Measurements from ENCODE around the gene CLSTN2. TPM values are rescaled to one million over a fixed set of nuclear protein-coding genes. Genes with fewer than 3 reads are reported as not detected.

CLSTN2 gene
- total and polyA plus RNA-seq, 2 of the 13 experiments (the other 11 are each of a cell fraction or from before 2014, with no cell fraction given): not detected

DNA sequence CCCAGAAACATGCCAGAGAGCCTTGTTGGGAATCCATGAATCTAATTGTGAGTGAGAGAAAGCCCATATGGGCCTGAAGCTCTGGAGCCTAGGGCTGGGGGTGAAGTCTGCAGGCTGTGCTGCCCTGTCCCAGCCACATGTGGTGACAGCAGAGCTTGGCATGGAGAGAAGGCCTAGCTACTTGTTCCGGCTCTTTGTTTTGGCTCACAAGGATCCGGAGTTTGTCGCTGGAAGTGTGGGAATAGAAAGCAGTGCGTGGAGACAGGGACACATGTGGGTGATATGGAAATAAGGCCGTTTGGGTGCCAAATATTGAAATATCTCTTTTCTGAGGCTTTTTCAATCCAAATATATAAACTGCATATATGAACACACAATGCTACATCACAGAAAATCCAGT is 78.2 kb downstream of the CLSTN2 start:
- Histone ChIP-seq H3K79me2 (ENCODE audit: insufficient read depth, low read length) (no peaks in the 10 kb centered on the region), H3K9me3 (ENCODE audit: low read length) (no peaks in the 10 kb centered on the region), H3K27me3 (ENCODE audit: control insufficient read depth in 1 of 2, insufficient read depth in 2 of 2, low read length in 2 of 2) (no peaks in the 10 kb centered on the region; a peak in 1 of 5 replicates), H3K4me3 (replicated peaks in 1 of 3; ENCODE audit: insufficient read depth in 1 of 3, low read depth in 2 of 3, low read length in 3 of 3) (no peak overlapping the region), H3K27ac (ENCODE audit: extremely low read length, insufficient read depth, low read length) (no peak overlapping the region), H3K9ac (ENCODE audit: insufficient read depth, low read depth, low read length) (no peak overlapping the region), H2AFZ (ENCODE audit: low read length) (no peak overlapping the region), H3K4me2 (ENCODE audit: low read depth, low read length) (no peak overlapping the region), H3K36me3 (replicated peaks in 1 of 2; ENCODE audit: control insufficient read depth in 1 of 2, insufficient read depth in 2 of 2, low read length in 2 of 2) (no peaks in the 10 kb centered on the region), H3K4me1 (ENCODE audit: insufficient read depth, low read length) (no peaks in the 10 kb centered on the region), H4K20me1 (ENCODE audit: insufficient read depth, low read length) (no peaks in the 10 kb centered on the region)
- FAIRE-seq (no peak), DNase-seq (ENCODE audit: low spot score) (no peak), ATAC-seq (no peak)
- in situ Hi-C loops (cut with HindIII; ENCODE audit: extremely low pct_ligation_motif_present, low pct_unique_long_range_greater_than_20kb): no loop called here
- ChIA-PET POLR2A (no interaction called here), CTCF (ENCODE audit: low intra/inter-chr PET ratio, low total read pairs) (no interaction called here)
- intact Hi-C loops (cut with micrococcal nuclease; ENCODE audit: unreplicated experiment): no loop called here
- WGBS (ENCODE audit: low lambda C conversion rate): 36% methylated on average over 5 of the region's 5 CpGs
- no TSS peak for BruUV-seq (replicated peaks)
- TF ChIP-seq SRSF9 (IDR thresholded peaks at IDR 0.05; ENCODE audit: borderline replicate concordance, insufficient read depth, low read depth, low read length, poor library complexity, severe bottlenecking) (no peak), THYN1 (CRISPR knock-in tag; IDR thresholded peaks at IDR 0.05; ENCODE audit: borderline replicate concordance, low read depth) (no peak), NFAT5 (CRISPR knock-in tag; IDR thresholded peaks at IDR 0.05) (no peak), ZNF616 (CRISPR knock-in tag; IDR thresholded peaks at IDR 0.05; ENCODE audit: low read depth) (no peak), NFATC3 (CRISPR knock-in tag; IDR thresholded peaks at IDR 0.05) (no peak), RFXANK (CRISPR knock-in tag; IDR thresholded peaks at IDR 0.05) (no peak), NR3C1 (CRISPR knock-in tag; IDR thresholded peaks at IDR 0.05) (no peak), TFE3 (CRISPR knock-in tag; IDR thresholded peaks at IDR 0.05) (no peak), ZFP91 (CRISPR knock-in tag; IDR thresholded peaks at IDR 0.05; ENCODE audit: borderline replicate concordance) (no peak), CC2D1A (CRISPR knock-in tag; IDR thresholded peaks at IDR 0.05) (no peak), MIER2 (CRISPR knock-in tag; IDR thresholded peaks at IDR 0.05) (no peak)
- TF ChIP-seq, protein P1, sequence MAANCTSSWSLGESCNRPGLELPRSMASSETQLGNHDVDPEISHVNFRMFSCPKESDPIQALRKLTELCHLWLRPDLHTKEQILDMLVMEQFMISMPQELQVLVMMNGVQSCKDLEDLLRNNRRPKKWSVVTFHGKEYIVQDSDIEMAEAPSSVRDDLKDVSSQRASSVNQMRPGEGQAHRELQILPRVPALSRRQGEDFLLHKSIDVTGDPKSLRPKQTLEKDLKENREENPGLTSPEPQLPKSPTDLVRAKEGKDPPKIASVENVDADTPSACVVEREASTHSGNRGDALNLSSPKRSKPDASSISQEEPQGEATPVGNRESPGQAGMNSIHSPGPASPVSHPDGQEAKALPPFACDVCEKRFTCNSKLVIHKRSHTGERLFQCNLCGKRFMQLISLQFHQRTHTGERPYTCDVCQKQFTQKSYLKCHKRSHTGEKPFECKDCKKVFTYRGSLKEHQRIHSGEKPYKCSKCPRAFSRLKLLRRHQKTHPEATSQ (CRISPR knock-in tag; IDR thresholded peaks at IDR 0.05; ENCODE audit: borderline replicate concordance): no peak
- TF ChIP-seq, protein P2, sequence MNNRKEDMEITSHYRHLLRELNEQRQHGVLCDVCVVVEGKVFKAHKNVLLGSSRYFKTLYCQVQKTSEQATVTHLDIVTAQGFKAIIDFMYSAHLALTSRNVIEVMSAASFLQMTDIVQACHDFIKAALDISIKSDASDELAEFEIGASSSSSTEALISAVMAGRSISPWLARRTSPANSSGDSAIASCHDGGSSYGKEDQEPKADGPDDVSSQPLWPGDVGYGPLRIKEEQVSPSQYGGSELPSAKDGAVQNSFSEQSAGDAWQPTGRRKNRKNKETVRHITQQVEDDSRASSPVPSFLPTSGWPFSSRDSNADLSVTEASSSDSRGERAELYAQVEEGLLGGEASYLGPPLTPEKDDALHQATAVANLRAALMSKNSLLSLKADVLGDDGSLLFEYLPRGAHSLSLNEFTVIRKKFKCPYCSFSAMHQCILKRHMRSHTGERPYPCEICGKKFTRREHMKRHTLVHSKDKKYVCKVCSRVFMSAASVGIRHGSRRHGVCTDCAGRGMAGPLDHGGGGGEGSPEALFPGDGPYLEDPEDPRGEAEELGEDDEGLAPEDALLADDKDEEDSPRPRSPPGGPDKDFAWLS (CRISPR knock-in tag; IDR thresholded peaks at IDR 0.05; ENCODE audit: borderline replicate concordance): no peak
